DMS153 (cell line): ENCODE data around the gene ANKRD11.
"Not testable (repeated sequence)": the region's sequence is repeated elsewhere in the genome, so short reads cannot be mapped to it uniquely, and the experiment has no call there.

Experiments
- DNase-seq: peaks from one replicate; lab custom pipeline; 2025; lab: John Stamatoyannopoulos, UW

ANKRD11 gene

GRCh38 chr16:89314357-89314756, 176.0 kb downstream of the ANKRD11 start:
- no peak for DNase-seq

- no peak for DNase-seq
These were observed 176.8 kb downstream of the ANKRD11 start for GRCh38 chr16:89313583-89313982.

GRCh38 chr16:89312598-89313299, 177.6 kb downstream of the ANKRD11 start:
- DNase-seq: no peak

- no peak for DNase-seq
These were observed 178.2 kb downstream of the ANKRD11 start for GRCh38 chr16:89312194-89312593.

- no peak for DNase-seq
These were observed 178.7 kb downstream of the ANKRD11 start for GRCh38 chr16:89311636-89312035.

GRCh38 chr16:89309438-89310122, 180.8 kb downstream of the ANKRD11 start:
- no peak for DNase-seq

GRCh38 chr16:89308391-89309333, 181.7 kb downstream of the ANKRD11 start:
- no peak for DNase-seq

GRCh38 chr16:89307421-89307805, 182.9 kb downstream of the ANKRD11 start:
- DNase-seq: no peak

GRCh38 chr16:89306457-89307420, 183.6 kb downstream of the ANKRD11 start:
- not testable (repeated sequence) for DNase-seq

- no peak for DNase-seq
These were observed 185.2 kb downstream of the ANKRD11 start for GRCh38 chr16:89304941-89305705.

- no peak for DNase-seq
These were observed 186.0 kb downstream of the ANKRD11 start for GRCh38 chr16:89304181-89304851.

GRCh38 chr16:89303617-89304016, 186.7 kb downstream of the ANKRD11 start:
- DNase-seq: no peak

GRCh38 chr16:89300976-89301360, 189.4 kb downstream of the ANKRD11 start:
- no peak for DNase-seq

- no peak for DNase-seq
These were observed 189.9 kb downstream of the ANKRD11 start for GRCh38 chr16:89300311-89300975.

- not testable (repeated sequence) for DNase-seq
These were observed 190.8 kb downstream of the ANKRD11 start for GRCh38 chr16:89299357-89300111.

- no peak for DNase-seq
These were observed 191.6 kb downstream of the ANKRD11 start for GRCh38 chr16:89298623-89299225.

GRCh38 chr16:89297910-89298545, 192.3 kb downstream of the ANKRD11 start:
- no peak for DNase-seq
